GM12872 (cell line): ENCODE results near the gene HERC3.

ENCODE experiments used
- TF ChIP-seq, protein P1 (sequence below): IDR thresholded peaks from 3 replicates; pipeline ENCODE4 v1.5.1; 2011; ENCODE audit warnings: low read depth, mild to moderate bottlenecking, low read length, moderate library complexity; ENCODE audit not compliant: insufficient read depth

The HERC3 gene

DNA sequence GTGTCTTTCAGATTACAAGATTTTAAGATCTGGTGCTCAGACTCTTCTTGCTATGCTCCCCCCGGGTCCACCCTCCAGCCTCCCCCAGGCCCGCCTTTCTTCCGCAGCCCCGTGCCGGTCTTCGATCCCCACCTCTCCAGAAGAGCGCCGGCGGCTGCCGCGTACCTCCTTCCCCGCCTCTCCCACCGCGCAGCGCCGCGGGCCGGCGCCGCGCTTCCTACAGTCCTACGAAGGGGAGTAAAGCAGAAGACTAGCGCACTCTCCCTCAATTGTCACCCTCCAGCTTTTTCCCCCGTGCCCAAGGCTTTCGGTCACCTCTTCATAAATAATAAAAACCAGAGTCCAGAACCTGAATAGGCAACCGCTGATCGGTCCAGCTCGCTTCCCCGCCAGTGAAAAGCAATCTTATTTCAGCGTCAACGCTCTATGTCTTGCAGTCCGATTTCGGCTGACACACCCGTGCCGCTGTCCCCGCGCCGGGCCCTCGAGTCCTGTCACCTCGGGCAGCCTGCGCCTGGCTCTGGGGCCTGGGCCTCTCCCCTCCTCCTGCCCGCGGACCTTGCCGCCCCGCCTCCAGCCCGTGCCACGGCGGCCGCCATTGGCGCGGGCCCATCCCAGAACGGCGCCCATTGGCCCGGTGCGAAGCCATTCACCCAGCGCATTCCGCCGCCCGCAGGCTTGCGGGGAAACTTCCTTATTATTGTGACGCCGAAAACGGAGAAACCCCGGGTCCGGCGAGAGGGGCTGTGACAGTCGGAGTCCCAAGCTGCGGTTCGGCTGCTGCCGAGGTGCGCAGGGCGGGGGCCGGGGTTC is at the start of gene HERC3:
Gene HERC3, plus strand, starts transcription at position 694 of the 813 bp plus-strand sequence. CDS start 13,344 bp downstream, outside the sequence.
- TF ChIP-seq, protein P1, sequence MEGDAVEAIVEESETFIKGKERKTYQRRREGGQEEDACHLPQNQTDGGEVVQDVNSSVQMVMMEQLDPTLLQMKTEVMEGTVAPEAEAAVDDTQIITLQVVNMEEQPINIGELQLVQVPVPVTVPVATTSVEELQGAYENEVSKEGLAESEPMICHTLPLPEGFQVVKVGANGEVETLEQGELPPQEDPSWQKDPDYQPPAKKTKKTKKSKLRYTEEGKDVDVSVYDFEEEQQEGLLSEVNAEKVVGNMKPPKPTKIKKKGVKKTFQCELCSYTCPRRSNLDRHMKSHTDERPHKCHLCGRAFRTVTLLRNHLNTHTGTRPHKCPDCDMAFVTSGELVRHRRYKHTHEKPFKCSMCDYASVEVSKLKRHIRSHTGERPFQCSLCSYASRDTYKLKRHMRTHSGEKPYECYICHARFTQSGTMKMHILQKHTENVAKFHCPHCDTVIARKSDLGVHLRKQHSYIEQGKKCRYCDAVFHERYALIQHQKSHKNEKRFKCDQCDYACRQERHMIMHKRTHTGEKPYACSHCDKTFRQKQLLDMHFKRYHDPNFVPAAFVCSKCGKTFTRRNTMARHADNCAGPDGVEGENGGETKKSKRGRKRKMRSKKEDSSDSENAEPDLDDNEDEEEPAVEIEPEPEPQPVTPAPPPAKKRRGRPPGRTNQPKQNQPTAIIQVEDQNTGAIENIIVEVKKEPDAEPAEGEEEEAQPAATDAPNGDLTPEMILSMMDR = no peak; the same call in 2 of the 3 replicates

DNA sequence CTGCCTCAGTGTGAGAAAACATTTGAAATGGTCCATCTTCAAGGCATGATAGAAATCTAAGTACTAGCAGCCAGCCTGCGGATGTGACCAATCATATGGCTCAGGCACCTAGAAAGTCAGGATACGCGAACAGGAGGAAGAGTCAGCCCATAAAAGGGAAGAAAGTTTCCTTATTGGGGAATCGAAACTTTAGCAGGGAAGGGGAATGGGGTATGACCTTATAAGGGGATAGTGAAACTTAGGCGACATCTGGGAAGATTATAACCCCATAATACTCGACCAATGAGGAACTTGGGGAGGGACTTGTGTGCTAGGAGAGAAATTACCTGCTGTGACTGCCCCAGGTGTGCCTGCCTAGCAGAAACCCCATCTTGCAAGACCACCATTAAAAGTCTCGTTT is 42.5 kb upstream of the HERC3 start:
- TF ChIP-seq, protein P1 = no peak

DNA sequence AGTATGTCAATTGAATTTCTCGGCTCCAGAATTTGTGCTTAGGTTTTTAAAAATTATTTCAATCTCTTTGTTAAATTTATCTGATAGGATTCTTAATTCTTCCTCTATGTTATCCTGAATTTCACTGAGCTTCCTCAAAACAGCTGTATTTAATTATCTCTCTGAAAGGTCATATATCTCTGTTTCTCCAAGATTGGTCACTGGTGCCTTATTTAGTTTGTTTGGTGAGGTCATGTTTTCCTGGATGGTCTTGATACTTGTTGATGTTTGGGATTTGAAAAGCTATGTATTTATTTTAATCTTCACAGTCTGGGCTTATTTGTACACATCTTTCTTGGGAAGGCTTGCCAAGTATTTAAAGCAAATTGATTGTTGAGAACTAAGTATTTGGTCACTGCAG is 24.7 kb upstream of the HERC3 start:
- TF ChIP-seq, protein P1 = no peak

DNA sequence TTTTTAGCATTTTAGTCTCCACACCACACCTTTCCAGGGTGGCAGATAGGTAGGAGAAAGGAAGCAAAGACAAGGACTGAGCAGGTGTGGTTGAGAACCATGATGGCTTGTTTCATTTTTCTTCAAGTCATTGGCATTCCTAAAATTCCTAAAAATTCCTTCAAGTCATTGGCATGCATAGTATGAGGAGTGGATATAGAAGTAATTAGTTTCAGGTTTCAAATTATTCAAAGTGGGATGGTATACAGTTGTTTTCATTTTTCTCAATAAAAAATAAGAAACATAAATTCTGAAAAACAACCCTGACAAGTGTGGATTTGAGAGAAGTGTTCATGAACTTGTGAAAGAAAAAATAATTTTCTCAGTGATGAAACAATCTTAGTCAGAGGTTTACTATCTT is 22.3 kb upstream of the HERC3 start:
- TF ChIP-seq, protein P1 = no peak

DNA sequence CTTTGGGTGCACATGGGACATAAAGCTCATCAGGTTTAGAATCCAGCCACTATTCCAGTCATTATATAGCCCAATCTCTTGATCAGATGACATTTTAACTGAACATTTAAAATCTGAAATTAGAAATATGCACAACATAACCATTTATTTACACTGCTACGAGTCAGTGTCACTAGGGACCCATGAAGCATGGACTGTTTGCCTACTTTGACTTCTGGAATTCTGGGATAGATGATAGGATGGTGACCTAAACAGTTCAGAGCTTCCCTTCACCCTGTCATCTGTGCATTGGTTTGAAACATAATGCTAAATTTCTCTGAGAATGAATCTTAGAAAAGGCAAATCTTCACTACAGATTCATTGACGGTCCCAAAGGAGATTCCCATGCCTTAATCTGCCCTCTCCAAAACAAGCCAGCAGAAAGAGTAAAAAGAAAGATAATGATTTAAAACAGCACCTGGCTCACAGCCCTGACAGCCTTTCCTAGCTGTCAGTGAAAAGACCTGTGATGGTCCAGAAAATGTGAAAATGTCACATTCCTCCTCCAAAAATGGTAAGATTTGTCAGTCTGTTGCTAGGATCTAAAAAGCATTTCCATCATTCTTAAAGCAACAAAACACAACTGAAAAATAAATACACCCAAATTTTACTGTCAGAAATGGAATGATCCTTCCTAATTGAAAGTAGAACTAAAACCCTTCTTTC is 18.9 kb upstream of the HERC3 start:
- TF ChIP-seq, protein P1 = no peak

DNA sequence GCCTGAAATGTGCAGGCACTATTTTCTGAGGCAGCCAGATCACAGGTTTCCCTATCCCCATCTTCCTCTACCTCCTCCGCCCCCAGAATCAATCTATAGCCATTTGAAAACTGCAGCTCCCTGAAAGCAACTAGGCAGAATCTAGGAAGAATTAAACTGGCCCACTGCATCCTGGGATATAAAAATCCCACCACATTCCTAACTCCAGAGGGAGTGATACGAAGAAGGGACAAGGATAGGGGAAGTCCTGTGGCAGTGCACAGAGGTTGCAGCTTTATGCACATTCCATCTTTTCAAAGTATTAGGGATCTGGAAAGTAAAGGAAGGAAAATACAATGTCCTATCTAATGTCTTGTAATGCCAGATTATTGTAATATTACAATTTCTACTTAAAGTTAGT is 18.3 kb upstream of the HERC3 start:
- TF ChIP-seq, protein P1 = no peak

DNA sequence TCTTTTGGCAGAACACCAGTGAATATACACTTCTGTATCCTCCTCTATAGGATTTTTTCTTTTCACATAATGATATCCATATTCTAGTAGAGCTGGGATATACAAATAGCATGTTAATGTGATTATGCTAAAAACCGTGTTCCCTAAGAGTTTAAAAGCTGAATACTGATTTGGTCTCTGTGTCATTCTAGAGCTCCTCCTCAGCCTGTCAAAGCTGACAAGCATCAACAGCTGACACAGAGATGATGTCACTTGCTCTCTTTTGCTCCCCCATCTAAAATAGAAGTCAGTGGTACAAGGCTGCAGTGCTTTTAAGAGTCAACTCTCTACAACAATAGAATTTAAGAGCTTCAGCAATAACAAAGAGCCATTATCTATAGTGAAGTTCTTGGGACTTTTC is 17.1 kb upstream of the HERC3 start:
- TF ChIP-seq, protein P1 = no peak
